HG03354 (cell line): ENCODE data around the gene RAX.
A peak's percentile ranks its signal among the peaks of the same experiment; 100 is the strongest.
"Not testable (repeated sequence)": the region's sequence is repeated elsewhere in the genome, so short reads cannot be mapped to it uniquely, and the experiment has no call there.

Experiments
- ATAC-seq: cut with Tn5 transposase; IDR thresholded peaks from one replicate; pipeline ENCODE4 v1.9.1; 2021; ENCODE audit warnings: mild to moderate bottlenecking; ENCODE audit not compliant: unreplicated experiment, poor library complexity, severe bottlenecking

Gene RAX

GRCh38 chr18:59261842-59262241 lies 11.4 kb downstream of the RAX start:
- not testable (repeated sequence) for ATAC-seq

- not testable (repeated sequence) for ATAC-seq
These were observed 17.8 kb downstream of the RAX start for GRCh38 chr18:59255491-59255890.

- peak; percentile 62 for ATAC-seq
These were observed 24.0 kb downstream of the RAX start for GRCh38 chr18:59249199-59249774.

- no peak for ATAC-seq
These were observed 26.5 kb downstream of the RAX start for GRCh38 chr18:59246796-59247195.

- no peak for ATAC-seq
These were observed 30.3 kb downstream of the RAX start for GRCh38 chr18:59242906-59243305.

- ATAC-seq, result no peak
These were observed 33.6 kb downstream of the RAX start for GRCh38 chr18:59239642-59240041.

- ATAC-seq, result no peak
These were observed 34.9 kb downstream of the RAX start for GRCh38 chr18:59238385-59238784.

GRCh38 chr18:59233017-59233410 lies 40.2 kb downstream of the RAX start:
- ATAC-seq, result no peak

- no peak for ATAC-seq
These were observed 40.8 kb downstream of the RAX start for GRCh38 chr18:59232309-59233016.

- ATAC-seq, result no peak
These were observed 41.4 kb downstream of the RAX start for GRCh38 chr18:59231877-59232276.

- ATAC-seq, result no peak
These were observed 42.1 kb downstream of the RAX start for GRCh38 chr18:59231114-59231513.

- no peak for ATAC-seq
These were observed 43.4 kb downstream of the RAX start for GRCh38 chr18:59229701-59230443.

GRCh38 chr18:59229191-59229590 lies 44.1 kb downstream of the RAX start:
- no peak for ATAC-seq

- ATAC-seq, result no peak
These were observed 44.9 kb downstream of the RAX start for GRCh38 chr18:59228351-59228750.

GRCh38 chr18:59222341-59222740 lies 50.9 kb downstream of the RAX start:
- ATAC-seq, result no peak

- ATAC-seq, result no peak
These were observed 52.2 kb downstream of the RAX start for GRCh38 chr18:59220784-59221765.

GRCh38 chr18:59220164-59220783 lies 53.0 kb downstream of the RAX start:
- no peak for ATAC-seq

- no peak for ATAC-seq
These were observed 53.5 kb downstream of the RAX start, which contains the start of gene GRP for GRCh38 chr18:59219672-59220163. TSS of gene GRP (plus strand) at chr18:59220158. CDS start at chr18:59220266, 108 bp downstream.

GRCh38 chr18:59218018-59218417 lies 55.2 kb downstream of the RAX start:
- no peak for ATAC-seq
